ENCODE data around the gene CAPZB.

GRCh38 chr1:19325368-19325957 is 159.9 kb downstream of the CAPZB start:
- TF ChIP-seq CTCF (IDR thresholded peaks at IDR 0.05; ENCODE audit: insufficient read depth, low read length) (no peak), GABPA (IDR thresholded peaks at IDR 0.05; ENCODE audit: low read depth) (no peak), REST (IDR thresholded peaks at IDR 0.05; ENCODE audit: insufficient replicate concordance, low read depth) (no peak), POLR2AphosphoS5 (IDR thresholded peaks at IDR 0.05; ENCODE audit: low read depth) (no peak)
